Ishikawa (cell line): ENCODE measurements around the gene ZBTB45.
A peak's percentile ranks its signal among the peaks of the same experiment; 100 is the strongest.

ENCODE experiments used
- CEBPB ChIP-seq: IDR thresholded peaks from 2 replicates; pipeline ENCODE4 v1.6.1; 2012
- CREB1 ChIP-seq: IDR thresholded peaks from 2 replicates; pipeline ENCODE4 v1.6.1; 2012; ENCODE audit warnings: low read depth
- EGR1 ChIP-seq: IDR thresholded peaks from 2 replicates; pipeline ENCODE4 v1.6.1; 2012
- EP300 ChIP-seq: IDR thresholded peaks from 2 replicates; pipeline ENCODE4 v1.6.1; 2012; ENCODE audit warnings: borderline replicate concordance
- FOXM1 ChIP-seq: IDR thresholded peaks from 2 replicates; pipeline ENCODE4 v1.6.1; 2012; ENCODE audit warnings: low read depth, borderline replicate concordance
- NFIC ChIP-seq: IDR thresholded peaks from 2 replicates; pipeline ENCODE4 v1.6.1; 2012
- RAD21 ChIP-seq: IDR thresholded peaks from 2 replicates; pipeline ENCODE4 v1.6.1; 2012; ENCODE audit warnings: low read depth
- TAF1 ChIP-seq: IDR thresholded peaks from 2 replicates; pipeline ENCODE4 v1.6.1; 2012; ENCODE audit warnings: low read depth, mild to moderate bottlenecking
- TCF12 ChIP-seq: IDR thresholded peaks from 2 replicates; pipeline ENCODE4 v1.6.1; 2012; ENCODE audit warnings: low read depth
- TEAD4 ChIP-seq: IDR thresholded peaks from 2 replicates; pipeline ENCODE4 v1.6.1; 2012
- YY1 ChIP-seq: IDR thresholded peaks from 2 replicates; pipeline ENCODE4 v1.6.1; 2012; ENCODE audit warnings: low read depth
- ZBTB7A ChIP-seq: IDR thresholded peaks from 2 replicates; pipeline ENCODE4 v1.6.1; 2012; ENCODE audit warnings: low read depth
- TF ChIP-seq, protein P1 (sequence below): IDR thresholded peaks from 2 replicates; pipeline ENCODE4 v1.6.1; 2012
- TF ChIP-seq, protein P2 (sequence below): IDR thresholded peaks from 2 replicates; pipeline ENCODE4 v1.6.1; 2012
- TF ChIP-seq, protein P3 (sequence below): IDR thresholded peaks from 2 replicates; pipeline ENCODE4 v1.6.1; 2012; ENCODE audit warnings: low read depth, mild to moderate bottlenecking

ZBTB45 gene

GRCh38 chr19:58538257-58539168, 18.9 kb upstream of the ZBTB45 start:
- peak; percentile 32; the same call in 1 of the 2 replicates for TF ChIP-seq TAF1
- TF ChIP-seq, protein P1, sequence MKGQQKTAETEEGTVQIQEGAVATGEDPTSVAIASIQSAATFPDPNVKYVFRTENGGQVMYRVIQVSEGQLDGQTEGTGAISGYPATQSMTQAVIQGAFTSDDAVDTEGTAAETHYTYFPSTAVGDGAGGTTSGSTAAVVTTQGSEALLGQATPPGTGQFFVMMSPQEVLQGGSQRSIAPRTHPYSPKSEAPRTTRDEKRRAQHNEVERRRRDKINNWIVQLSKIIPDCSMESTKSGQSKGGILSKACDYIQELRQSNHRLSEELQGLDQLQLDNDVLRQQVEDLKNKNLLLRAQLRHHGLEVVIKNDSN, result peak; percentile 40
- TF ChIP-seq, protein P2, sequence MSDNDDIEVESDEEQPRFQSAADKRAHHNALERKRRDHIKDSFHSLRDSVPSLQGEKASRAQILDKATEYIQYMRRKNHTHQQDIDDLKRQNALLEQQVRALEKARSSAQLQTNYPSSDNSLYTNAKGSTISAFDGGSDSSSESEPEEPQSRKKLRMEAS, result peak; percentile 99
- peak; percentile 83 for TF ChIP-seq ZBTB7A
- peak; percentile 60; the same call in 1 of the 2 replicates for TF ChIP-seq TCF12
- no peak; the same call in 1 of the 2 replicates for TF ChIP-seq NFIC
- no peak for TF ChIP-seq TEAD4

DNA sequence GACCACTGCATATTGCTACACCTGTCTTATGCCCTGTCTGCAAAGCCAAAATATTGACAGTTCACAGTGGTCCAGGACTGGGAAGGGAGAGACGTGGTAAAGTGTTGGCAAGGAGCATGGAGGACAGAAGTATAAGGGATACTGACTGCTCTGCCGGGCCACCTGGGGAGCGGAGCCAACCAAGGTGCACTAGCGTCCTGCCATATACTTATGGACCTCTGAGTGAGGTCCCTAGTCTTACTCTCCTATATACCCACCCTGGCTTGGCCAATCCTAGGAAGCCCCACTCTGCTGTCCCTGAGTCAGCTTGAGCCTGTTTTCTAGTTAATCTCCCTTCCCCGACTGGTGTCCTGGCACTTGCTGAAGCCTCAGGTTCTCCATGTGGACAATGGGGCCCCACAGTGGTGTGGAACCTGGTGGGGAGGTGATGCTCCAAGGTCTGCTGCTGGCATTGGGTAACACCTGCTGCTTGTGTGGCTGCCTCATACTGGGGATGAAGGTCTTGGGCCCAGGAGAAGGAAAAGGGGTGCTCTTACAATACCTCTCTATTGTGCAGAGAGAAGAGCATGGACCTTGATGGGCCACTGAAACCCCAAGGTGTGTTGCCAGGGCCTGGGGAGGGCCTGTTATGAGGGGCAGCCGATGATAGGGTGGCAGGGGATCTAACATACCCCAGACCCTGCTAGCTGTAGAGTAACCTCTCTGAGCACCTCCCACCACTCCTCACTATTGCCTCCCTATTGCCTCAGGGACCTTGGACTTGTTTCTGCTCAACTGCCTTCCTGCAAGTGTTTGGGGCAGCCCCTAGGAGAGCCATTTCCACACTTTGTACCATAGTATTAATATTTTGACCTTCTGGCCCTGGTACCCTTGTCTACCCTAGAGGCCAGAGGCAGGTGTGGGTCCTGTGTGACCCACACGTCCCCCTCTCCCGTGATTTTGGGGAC, 17.5 kb upstream of the ZBTB45 start:
- TF ChIP-seq, protein P1, result no peak
- TF ChIP-seq FOXM1 (no peak), NFIC (no peak), RAD21 (no peak), EGR1 (no peak)

GRCh38 chr19:58535857-58536256, 16.2 kb upstream of the ZBTB45 start:
- TF ChIP-seq CREB1 (no peak), RAD21 (no peak), CEBPB (no peak), TCF12 (no peak), NFIC (no peak), TEAD4 (no peak), TAF1 (no peak)
- TF ChIP-seq, protein P1, result no peak
- TF ChIP-seq, protein P3, sequence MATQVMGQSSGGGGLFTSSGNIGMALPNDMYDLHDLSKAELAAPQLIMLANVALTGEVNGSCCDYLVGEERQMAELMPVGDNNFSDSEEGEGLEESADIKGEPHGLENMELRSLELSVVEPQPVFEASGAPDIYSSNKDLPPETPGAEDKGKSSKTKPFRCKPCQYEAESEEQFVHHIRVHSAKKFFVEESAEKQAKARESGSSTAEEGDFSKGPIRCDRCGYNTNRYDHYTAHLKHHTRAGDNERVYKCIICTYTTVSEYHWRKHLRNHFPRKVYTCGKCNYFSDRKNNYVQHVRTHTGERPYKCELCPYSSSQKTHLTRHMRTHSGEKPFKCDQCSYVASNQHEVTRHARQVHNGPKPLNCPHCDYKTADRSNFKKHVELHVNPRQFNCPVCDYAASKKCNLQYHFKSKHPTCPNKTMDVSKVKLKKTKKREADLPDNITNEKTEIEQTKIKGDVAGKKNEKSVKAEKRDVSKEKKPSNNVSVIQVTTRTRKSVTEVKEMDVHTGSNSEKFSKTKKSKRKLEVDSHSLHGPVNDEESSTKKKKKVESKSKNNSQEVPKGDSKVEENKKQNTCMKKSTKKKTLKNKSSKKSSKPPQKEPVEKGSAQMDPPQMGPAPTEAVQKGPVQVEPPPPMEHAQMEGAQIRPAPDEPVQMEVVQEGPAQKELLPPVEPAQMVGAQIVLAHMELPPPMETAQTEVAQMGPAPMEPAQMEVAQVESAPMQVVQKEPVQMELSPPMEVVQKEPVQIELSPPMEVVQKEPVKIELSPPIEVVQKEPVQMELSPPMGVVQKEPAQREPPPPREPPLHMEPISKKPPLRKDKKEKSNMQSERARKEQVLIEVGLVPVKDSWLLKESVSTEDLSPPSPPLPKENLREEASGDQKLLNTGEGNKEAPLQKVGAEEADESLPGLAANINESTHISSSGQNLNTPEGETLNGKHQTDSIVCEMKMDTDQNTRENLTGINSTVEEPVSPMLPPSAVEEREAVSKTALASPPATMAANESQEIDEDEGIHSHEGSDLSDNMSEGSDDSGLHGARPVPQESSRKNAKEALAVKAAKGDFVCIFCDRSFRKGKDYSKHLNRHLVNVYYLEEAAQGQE, result no peak
- TF ChIP-seq, protein P2, result no peak

DNA sequence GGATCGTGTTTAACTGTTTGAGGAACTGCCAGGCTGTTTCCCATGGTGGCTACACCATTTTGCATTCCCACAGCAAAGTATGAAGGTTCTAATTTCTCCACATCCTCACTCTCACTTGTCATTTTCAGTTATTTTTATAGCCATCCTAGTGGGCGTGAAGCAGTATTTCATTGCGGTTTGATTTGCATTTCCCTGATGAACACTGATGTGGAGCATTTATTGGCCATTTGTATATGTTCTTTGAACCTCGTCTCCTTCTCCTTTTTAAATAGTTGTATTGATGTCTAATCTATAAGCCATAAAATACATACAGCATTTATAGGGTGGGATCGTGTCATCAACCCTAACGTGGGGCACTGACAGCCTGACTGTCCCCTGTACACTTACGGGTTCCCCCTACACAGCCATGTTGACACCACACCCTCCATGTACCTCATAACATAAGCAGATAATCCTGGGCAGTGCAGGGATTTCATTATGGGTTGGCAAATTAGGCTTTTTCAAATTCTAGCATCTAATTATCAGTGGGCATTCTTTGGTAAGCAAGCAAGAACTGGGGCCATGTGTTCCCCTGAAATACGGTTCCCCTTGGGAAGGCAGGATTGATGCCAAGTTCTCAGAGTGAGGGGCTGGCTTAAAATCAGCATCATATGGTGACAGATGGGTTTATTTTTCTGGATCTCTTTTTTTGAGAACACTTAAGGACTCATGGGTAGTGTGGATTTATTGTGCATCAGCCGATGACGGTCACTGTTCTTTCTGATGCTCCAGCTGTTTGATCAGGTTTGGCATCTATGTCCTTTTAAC, 11.6 kb upstream of the ZBTB45 start:
- TF ChIP-seq, protein P3, result no peak
- no peak for TF ChIP-seq TAF1
- no peak for TF ChIP-seq ZBTB7A
- TF ChIP-seq, protein P1, result no peak
- no peak for TF ChIP-seq NFIC
- TF ChIP-seq YY1, result no peak
- TF ChIP-seq EGR1, result no peak
- TF ChIP-seq TEAD4, result no peak
- TF ChIP-seq EP300, result no peak
- TF ChIP-seq, protein P2, result no peak
